ENCODE results near the gene CCDC60. TPM values are rescaled to one million over a fixed set of nuclear protein-coding genes. Genes with fewer than 3 reads are reported as not detected.

CCDC60 gene
- polyA plus RNA-seq, 3 donors: not detected

DNA sequence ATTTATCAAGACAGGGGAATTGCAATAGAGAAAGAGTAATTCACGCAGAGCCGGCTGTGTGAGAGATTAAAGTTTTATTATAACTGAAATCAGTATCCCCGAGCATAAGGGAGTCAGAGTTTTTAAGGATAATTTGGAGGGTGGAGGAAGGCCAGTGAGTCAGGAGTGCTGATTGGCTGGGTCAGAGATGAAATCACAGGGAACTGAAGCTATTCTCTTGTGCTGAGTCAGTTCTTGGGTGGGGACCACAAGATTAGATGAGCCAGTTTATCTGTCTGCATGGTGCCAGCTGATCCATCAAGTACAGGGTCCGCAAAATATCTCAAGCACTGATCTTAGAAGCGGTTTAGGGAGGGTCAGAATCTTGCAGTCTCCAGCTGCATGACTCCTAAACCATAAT is 96.6 kb downstream of the CCDC60 start:
- TF ChIP-seq, protein P1, sequence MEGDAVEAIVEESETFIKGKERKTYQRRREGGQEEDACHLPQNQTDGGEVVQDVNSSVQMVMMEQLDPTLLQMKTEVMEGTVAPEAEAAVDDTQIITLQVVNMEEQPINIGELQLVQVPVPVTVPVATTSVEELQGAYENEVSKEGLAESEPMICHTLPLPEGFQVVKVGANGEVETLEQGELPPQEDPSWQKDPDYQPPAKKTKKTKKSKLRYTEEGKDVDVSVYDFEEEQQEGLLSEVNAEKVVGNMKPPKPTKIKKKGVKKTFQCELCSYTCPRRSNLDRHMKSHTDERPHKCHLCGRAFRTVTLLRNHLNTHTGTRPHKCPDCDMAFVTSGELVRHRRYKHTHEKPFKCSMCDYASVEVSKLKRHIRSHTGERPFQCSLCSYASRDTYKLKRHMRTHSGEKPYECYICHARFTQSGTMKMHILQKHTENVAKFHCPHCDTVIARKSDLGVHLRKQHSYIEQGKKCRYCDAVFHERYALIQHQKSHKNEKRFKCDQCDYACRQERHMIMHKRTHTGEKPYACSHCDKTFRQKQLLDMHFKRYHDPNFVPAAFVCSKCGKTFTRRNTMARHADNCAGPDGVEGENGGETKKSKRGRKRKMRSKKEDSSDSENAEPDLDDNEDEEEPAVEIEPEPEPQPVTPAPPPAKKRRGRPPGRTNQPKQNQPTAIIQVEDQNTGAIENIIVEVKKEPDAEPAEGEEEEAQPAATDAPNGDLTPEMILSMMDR (IDR thresholded peaks at IDR 0.05): no peak
- no peak overlapping the region for H3K4me2 ChIP-seq (replicated peaks; ENCODE audit: extremely low read depth, low read length, poor library complexity, severe bottlenecking)
- no peak overlapping the region for H3K27ac Mint-ChIP-seq
- no peak overlapping the region for H3K9ac ChIP-seq (ENCODE audit: insufficient read depth, low read length, poor library complexity, severe bottlenecking)
- H3K4me3 ChIP-seq (replicated peaks in 1 of 3; ENCODE audit: low read depth in 2 of 3, low read length in 3 of 3): no peak overlapping the region
- H3K4me1 Mint-ChIP-seq: no peaks in the 10 kb centered on the region
- H3K79me2 ChIP-seq (ENCODE audit: insufficient read depth, low read length): no peaks in the 10 kb centered on the region
- H3K36me3 ChIP-seq (replicated peaks in 1 of 2; ENCODE audit: control insufficient read depth in 1 of 2, insufficient read depth in 2 of 2, low read length in 2 of 2): no peaks in the 10 kb centered on the region
- H3K27me3 Mint-ChIP-seq (ENCODE audit: low read depth in 3 of 3): peaks cover 0 to 5% (median 0%) of the 10 kb centered on the region in 3 donors
- no peaks in the 10 kb centered on the region for H4K20me1 ChIP-seq (ENCODE audit: insufficient read depth, low read length)
- DNase-seq: no peak
- H3K9me3 ChIP-seq (replicated peaks in 1 of 2; ENCODE audit: control insufficient read depth in 1 of 2, insufficient read depth in 1 of 2, low read length in 2 of 2): peaks cover 0 to 8% of the 10 kb centered on the region in 2 donors
- no peaks in the 10 kb centered on the region for H3K36me3 Mint-ChIP-seq
- H3K9me3 Mint-ChIP-seq: peaks cover 0 to 20% (median 9%) of the 10 kb centered on the region in 7 donors
- H3K4me3 Mint-ChIP-seq: no peak overlapping the region
- no peak overlapping the region for H3K27ac ChIP-seq (ENCODE audit: low read depth in 1 of 2, low read length in 2 of 2)
- 91% methylated on average over 3 of the region's 5 CpGs for WGBS (ENCODE audit: insufficient coverage)
- no peaks in the 10 kb centered on the region for H3K27me3 ChIP-seq (ENCODE audit: control insufficient read depth in 2 of 2, insufficient read depth in 2 of 2, low read length in 2 of 2)
- intact Hi-C loops (cut with micrococcal nuclease): no loop called here
- no peaks in the 10 kb centered on the region for H3K4me1 ChIP-seq (ENCODE audit: control insufficient read depth in 1 of 2, insufficient read depth in 2 of 2, low read length in 2 of 2)
- H2AFZ ChIP-seq (ENCODE audit: insufficient read depth, low read depth, low read length, poor library complexity, severe bottlenecking): no peak overlapping the region

DNA sequence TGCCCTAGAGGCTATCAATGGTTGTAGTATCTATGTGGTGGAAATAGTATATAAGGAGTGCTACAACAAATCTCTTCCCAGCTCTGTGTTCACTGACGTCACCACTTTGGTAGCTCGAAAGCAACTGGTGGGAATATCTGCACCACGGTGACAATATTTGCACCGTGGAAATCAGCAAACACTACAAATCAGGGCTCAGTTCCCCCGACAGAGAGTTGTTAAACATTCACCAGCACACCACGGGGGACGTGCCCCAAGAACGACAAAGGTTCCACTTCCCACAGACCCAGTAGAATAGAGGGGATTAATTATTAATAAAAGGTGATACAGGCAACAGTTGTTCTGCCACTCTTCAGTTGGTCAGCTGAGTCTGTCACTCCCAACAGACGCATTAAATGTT is 98.4 kb downstream of the CCDC60 start:
- no peaks in the 10 kb centered on the region for H3K4me1 ChIP-seq (ENCODE audit: control insufficient read depth in 1 of 2, insufficient read depth in 2 of 2, low read length in 2 of 2)
- TF ChIP-seq, protein P1 (IDR thresholded peaks at IDR 0.05): no peak
- no peaks in the 10 kb centered on the region for H3K79me2 ChIP-seq (ENCODE audit: insufficient read depth, low read length)
- H3K9me3 ChIP-seq (replicated peaks in 1 of 2; ENCODE audit: control insufficient read depth in 1 of 2, insufficient read depth in 1 of 2, low read length in 2 of 2): peaks cover 0 to 8% of the 10 kb centered on the region in 2 donors
- no peak overlapping the region for H3K9ac ChIP-seq (ENCODE audit: insufficient read depth, low read length, poor library complexity, severe bottlenecking)
- no peaks in the 10 kb centered on the region for H3K27me3 ChIP-seq (ENCODE audit: control insufficient read depth in 2 of 2, insufficient read depth in 2 of 2, low read length in 2 of 2)
- H3K9me3 Mint-ChIP-seq: peaks cover 0 to 20% (median 9%) of the 10 kb centered on the region in 7 donors
- H3K27ac Mint-ChIP-seq: no peak overlapping the region
- H3K27me3 Mint-ChIP-seq (ENCODE audit: low read depth in 3 of 3): peaks cover 0 to 5% (median 0%) of the 10 kb centered on the region in 3 donors
- DNase-seq: no peak
- no peak overlapping the region for H2AFZ ChIP-seq (ENCODE audit: insufficient read depth, low read depth, low read length, poor library complexity, severe bottlenecking)
- H3K4me2 ChIP-seq (replicated peaks; ENCODE audit: extremely low read depth, low read length, poor library complexity, severe bottlenecking): no peak overlapping the region
- 82% methylated on average over 4 of the region's 9 CpGs for WGBS (ENCODE audit: insufficient coverage)
- H3K36me3 Mint-ChIP-seq: no peaks in the 10 kb centered on the region
- no peak overlapping the region for H3K4me3 ChIP-seq (replicated peaks in 1 of 3; ENCODE audit: low read depth in 2 of 3, low read length in 3 of 3)
- no peaks in the 10 kb centered on the region for H4K20me1 ChIP-seq (ENCODE audit: insufficient read depth, low read length)
- H3K36me3 ChIP-seq (replicated peaks in 1 of 2; ENCODE audit: control insufficient read depth in 1 of 2, insufficient read depth in 2 of 2, low read length in 2 of 2): no peaks in the 10 kb centered on the region
- no peaks in the 10 kb centered on the region for H3K4me1 Mint-ChIP-seq
- H3K4me3 Mint-ChIP-seq: no peak overlapping the region
- intact Hi-C loops (cut with micrococcal nuclease): no loop called here
- no peak overlapping the region for H3K27ac ChIP-seq (ENCODE audit: low read depth in 1 of 2, low read length in 2 of 2)

Data from CD14-positive monocyte (primary cell).